Neural cell (in vitro differentiated cells): Measurements from ENCODE around the gene KIF18B. TPM values are rescaled to one million over a fixed set of nuclear protein-coding genes. Genes with fewer than 3 reads are reported as not detected.

Experiments
- H2AFZ ChIP-seq: fragments of 200-600, 300-800 bp; sonication (generic), shearing (Covaris generic); 2 replicates; pipeline ENCODE4 v1.6.0; 2014; ENCODE audit warnings: low read depth, mild to moderate bottlenecking, antibody characterized with exemption, low read length, moderate library complexity
- H3F3A ChIP-seq: fragments of 200-600 bp; shearing (Covaris generic); 2 replicates; pipeline ENCODE4 v1.6.1; 2016; ENCODE audit warnings: mild to moderate bottlenecking, moderate library complexity, mixed read lengths, antibody characterized with exemption, low read length; ENCODE audit not compliant: insufficient read depth, poor library complexity, severe bottlenecking
- H3K27ac ChIP-seq: fragments of 200-600, 300-800 bp; sonication (generic), shearing (Covaris generic); 2 replicates; pipeline ENCODE4 v1.5.1; 2014; ENCODE audit warnings: mild to moderate bottlenecking, low read length, moderate library complexity
- H3K27me3 ChIP-seq: fragments of 300-800, 200-600 bp; sonication (generic), shearing (Covaris generic); 2 replicates; pipeline ENCODE4 v1.6.0; 2014; ENCODE audit warnings: mild to moderate bottlenecking, low read depth, low read length, moderate library complexity; ENCODE audit not compliant: insufficient read depth
- H3K36me3 ChIP-seq: fragments of 300-800, 200-600 bp; sonication (generic), shearing (Covaris generic); 2 replicates; pipeline ENCODE4 v1.5.1; 2014; ENCODE audit warnings: mild to moderate bottlenecking, antibody characterized with exemption, low read length, moderate library complexity; ENCODE audit not compliant: insufficient read depth
- H3K4me2 ChIP-seq: fragments of 300-800, 200-600 bp; sonication (generic), shearing (Covaris generic); 2 replicates; pipeline ENCODE4 v1.6.0; 2014; ENCODE audit warnings: mild to moderate bottlenecking, low read length
- H3K4me3 ChIP-seq: fragments of 300-800, 200-600 bp; sonication (generic), shearing (Covaris generic); 2 replicates; pipeline ENCODE4 v1.5.1; 2014; ENCODE audit warnings: mild to moderate bottlenecking, low read length, moderate library complexity
- H3K79me2 ChIP-seq: fragments of 200-600 bp; shearing (Covaris generic); replicated peaks from 2 replicates; pipeline ENCODE4 v1.6.0; 2014; ENCODE audit warnings: mild to moderate bottlenecking, low read length, moderate library complexity; ENCODE audit not compliant: insufficient read depth
- H3K9ac ChIP-seq: fragments of 300-800, 200-600 bp; sonication (generic), shearing (Covaris generic); 2 replicates; pipeline ENCODE4 v1.6.1; 2016; ENCODE audit warnings: mild to moderate bottlenecking, low read length, mixed read lengths
- H3K9me2 ChIP-seq: fragments of 200-600 bp; shearing (Covaris generic); 2 replicates; pipeline ENCODE4 v1.6.1; 2016; ENCODE audit warnings: mild to moderate bottlenecking, low read length, mixed read lengths; ENCODE audit not compliant: insufficient read depth
- H3K9me3 ChIP-seq: fragments of 200-600, 300-800 bp; sonication (generic), shearing (Covaris generic); 2 replicates; pipeline ENCODE4 v1.6.1; 2016; ENCODE audit warnings: mild to moderate bottlenecking, mixed run types, low read length, moderate library complexity, mixed read lengths
- H4K20me1 ChIP-seq: fragments of 200-600 bp; shearing (Covaris generic); 2 replicates; pipeline ENCODE4 v1.6.1; 2016; ENCODE audit warnings: mild to moderate bottlenecking, mixed run types; ENCODE audit not compliant: insufficient read depth
- CTCF ChIP-seq: fragments of 450-650 bp; IDR thresholded peaks from 2 replicates; pipeline ENCODE4 v1.5.1; 2014; ENCODE audit warnings: antibody characterized with exemption, mild to moderate bottlenecking, moderate library complexity; ENCODE audit not compliant: poor library complexity, severe bottlenecking
- EP300 ChIP-seq: fragments of 450-650 bp; conservative IDR thresholded peaks from 2 replicates; pipeline ENCODE4 v1.6.1; 2014; ENCODE audit warnings: antibody characterized with exemption, mild to moderate bottlenecking, moderate library complexity; ENCODE audit not compliant: poor library complexity, severe bottlenecking
- EZH2 ChIP-seq: fragments of 200-600, 300-800 bp; shearing (Covaris generic), sonication (generic); IDR thresholded peaks from 2 replicates; pipeline ENCODE4 v1.6.1; 2014; ENCODE audit warnings: antibody characterized with exemption, low read length, borderline replicate concordance, mild to moderate bottlenecking; ENCODE audit not compliant: insufficient read depth, poor library complexity, severe bottlenecking
- MXI1 ChIP-seq: fragments of 450-650 bp; conservative IDR thresholded peaks from 2 replicates; pipeline ENCODE4 v1.6.1; 2014; ENCODE audit warnings: antibody characterized with exemption, mild to moderate bottlenecking; ENCODE audit not compliant: poor library complexity, severe bottlenecking
- POLR2AphosphoS5 ChIP-seq: IDR thresholded peaks from 2 replicates; pipeline ENCODE4 v1.6.1; 2012
- RAD21 ChIP-seq: fragments of 450-650 bp; conservative IDR thresholded peaks from 2 replicates; pipeline ENCODE4 v1.6.1; 2014; ENCODE audit warnings: antibody characterized with exemption, mild to moderate bottlenecking, moderate library complexity
- REST ChIP-seq: IDR thresholded peaks from 2 replicates; pipeline ENCODE4 v1.6.1; 2012; ENCODE audit warnings: borderline replicate concordance
- SMC3 ChIP-seq: fragments of 450-650 bp; conservative IDR thresholded peaks from 2 replicates; pipeline ENCODE4 v1.6.1; 2014; ENCODE audit warnings: antibody characterized with exemption, mild to moderate bottlenecking, moderate library complexity; ENCODE audit not compliant: poor library complexity
- TAF1 ChIP-seq: IDR thresholded peaks from 2 replicates; pipeline ENCODE4 v1.6.1; 2012; ENCODE audit warnings: low read depth
- polyA plus RNA-seq: library from polyadenylated mRNA; depleted of rRNA; stranded (reverse); fragments of >200 nt; gene quantifications from 2 replicates; pipeline ENCODE4 v1.2.3, GENCODE V29; 2014

KIF18B gene
- polyA plus RNA-seq, 1 donor from 2014 or later, result 0.10 TPM

GRCh38 chr17:44961921-44962350 is 14.4 kb upstream of the KIF18B start (continued):
- no peak for TF ChIP-seq SMC3
- no peak for TF ChIP-seq TAF1

- Histone ChIP-seq H3F3A (no peaks in the 10 kb centered on the region), H4K20me1 (no peaks in the 10 kb centered on the region), H3K9ac (no peak overlapping the region), H3K4me2 (no peak overlapping the region), H3K79me2 (no peaks in the 10 kb centered on the region), H3K4me3 (no peak overlapping the region), H3K27ac (no peak overlapping the region), H2AFZ (no peak overlapping the region), H3K36me3 (no peaks in the 10 kb centered on the region), H3K9me3 (no peaks in the 10 kb centered on the region), H3K27me3 (peaks cover 11% of the 10 kb centered on the region), H3K9me2 (no peaks in the 10 kb centered on the region)
- TF ChIP-seq SMC3 (no peak), REST (no peak), RAD21 (no peak), MXI1 (no peak), EP300 (no peak), CTCF (no peak), EZH2 (no peak), POLR2AphosphoS5 (no peak), TAF1 (no peak)
Observed at GRCh38 chr17:44960691-44961090, 13.1 kb upstream of the KIF18B start.

GRCh38 chr17:44959821-44960531 is 12.4 kb upstream of the KIF18B start:
- Histone ChIP-seq H2AFZ (no peak overlapping the region), H3K9ac (no peak overlapping the region), H3K4me2 (no peak overlapping the region), H3K79me2 (no peaks in the 10 kb centered on the region), H3K4me3 (no peak overlapping the region), H3F3A (no peaks in the 10 kb centered on the region), H3K27ac (no peak overlapping the region), H3K9me3 (no peaks in the 10 kb centered on the region), H3K9me2 (no peaks in the 10 kb centered on the region), H3K36me3 (no peaks in the 10 kb centered on the region), H4K20me1 (no peaks in the 10 kb centered on the region), H3K27me3 (peaks cover 5% of the 10 kb centered on the region)
- TF ChIP-seq TAF1, result no peak
